NB4 (cell line): ENCODE measurements around the gene ZFYVE28.

Experiments used
- CTCF ChIP-seq: IDR thresholded peaks from one replicate; pipeline ENCODE4 v1.5.1; 2012; ENCODE audit warnings: low read depth, low read length
- POLR2A ChIP-seq: IDR thresholded peaks from 2 replicates; pipeline ENCODE4 v1.6.1; 2011; ENCODE audit warnings: mild to moderate bottlenecking; ENCODE audit not compliant: insufficient read length; ENCODE audit errors: extremely low read depth

DNA sequence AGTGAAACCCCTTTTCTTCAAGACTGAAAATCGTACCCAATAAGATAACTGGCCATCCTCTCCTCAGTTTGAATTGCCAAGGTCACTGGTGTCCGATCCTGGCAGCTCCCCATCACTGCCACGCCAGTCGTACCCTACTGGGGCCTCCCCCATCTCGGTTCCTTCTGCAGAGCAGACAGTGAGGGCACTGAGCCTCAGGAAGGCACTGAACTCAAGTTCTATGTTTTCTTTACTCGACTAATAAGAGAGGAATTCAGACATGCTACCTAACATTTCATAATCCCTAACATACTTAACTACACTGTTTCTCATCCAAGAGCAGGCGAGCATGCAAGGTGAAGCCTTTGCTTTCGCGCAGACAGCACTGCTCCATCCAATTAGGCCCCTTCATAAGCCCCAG, 23.4 kb downstream of the ZFYVE28 start:
- TF ChIP-seq POLR2A = no peak
- TF ChIP-seq CTCF = no peak
